H9 (cell line): ENCODE results near the gene GAREM1. TPM values are rescaled to one million over a fixed set of nuclear protein-coding genes. Genes with fewer than 3 reads are reported as not detected.

Source experiments
- DNase-seq: peaks from one replicate; pipeline ENCODE4 v3.0.0-alpha.2; 2017
- H2AFZ ChIP-seq: one replicate; pipeline ENCODE4 v1.6.1; 2013; ENCODE audit warnings: mild to moderate bottlenecking, low read length, control low read depth, moderate library complexity
- H2AK5ac ChIP-seq: 2 replicates; pipeline ENCODE4 v1.6.1; 2013; ENCODE audit warnings: low read length, control low read depth, mixed read lengths; ENCODE audit not compliant: insufficient read length
- H2BK120ac ChIP-seq: one replicate; pipeline ENCODE4 v1.6.1; 2013; ENCODE audit warnings: low read depth, mild to moderate bottlenecking, low read length, control low read depth, inconsistent platforms; ENCODE audit not compliant: poor library complexity, severe bottlenecking
- H2BK12ac ChIP-seq: 2 replicates; pipeline ENCODE4 v1.6.1; 2013; ENCODE audit warnings: low read length, control low read depth, mixed read lengths, low read depth; ENCODE audit not compliant: insufficient read length
- H2BK15ac ChIP-seq: 2 replicates; pipeline ENCODE4 v1.6.1; 2013; ENCODE audit warnings: low read depth, low read length, control low read depth
- H2BK20ac ChIP-seq: one replicate; pipeline ENCODE4 v1.6.1; 2013; ENCODE audit warnings: low read depth, mild to moderate bottlenecking, low read length, control low read depth, inconsistent platforms; ENCODE audit not compliant: poor library complexity, severe bottlenecking
- H2BK5ac ChIP-seq: 2 replicates; pipeline ENCODE4 v1.6.1; 2013; ENCODE audit warnings: low read length, control low read depth, mixed read lengths; ENCODE audit not compliant: insufficient read length
- H3K14ac ChIP-seq: 2 replicates; pipeline ENCODE4 v1.6.1; 2013; ENCODE audit warnings: low read length, control low read depth; ENCODE audit not compliant: insufficient read depth
- H3K18ac ChIP-seq: 2 replicates; pipeline ENCODE4 v1.6.1; 2013; ENCODE audit warnings: low read depth, mild to moderate bottlenecking, mixed read lengths, low read length, control low read depth; ENCODE audit not compliant: insufficient read length
- H3K23ac ChIP-seq: 2 replicates; pipeline ENCODE4 v1.6.1; 2013; ENCODE audit warnings: low read length, control low read depth, mixed read lengths, low read depth; ENCODE audit not compliant: insufficient read length
- H3K23me2 ChIP-seq: 2 replicates; pipeline ENCODE4 v1.6.1; 2013; ENCODE audit warnings: low read depth, mild to moderate bottlenecking, mixed read lengths, low read length, control low read depth; ENCODE audit not compliant: insufficient read length, poor library complexity, severe bottlenecking
- H3K27ac ChIP-seq: 2 replicates; pipeline ENCODE4 v1.5.1; 2013; ENCODE audit warnings: low read length, control low read depth, mixed read lengths, low read depth; ENCODE audit not compliant: insufficient read length
- H3K27me3 ChIP-seq: 2 replicates; pipeline ENCODE4 v1.6.1; 2013; ENCODE audit warnings: low read length, control low read depth, inconsistent platforms; ENCODE audit not compliant: insufficient read depth
- H3K4ac ChIP-seq: 2 replicates; pipeline ENCODE4 v1.6.1; 2013; ENCODE audit warnings: low read depth, mild to moderate bottlenecking, control low read depth, inconsistent platforms, low read length, moderate library complexity
- H3K4me1 ChIP-seq: 2 replicates; pipeline ENCODE4 v1.6.1; 2013; ENCODE audit warnings: low read length, control low read depth, inconsistent platforms; ENCODE audit not compliant: insufficient read depth
- H3K4me2 ChIP-seq: 2 replicates; pipeline ENCODE4 v1.6.1; 2013; ENCODE audit warnings: low read length, control low read depth, mixed read lengths; ENCODE audit not compliant: insufficient read length, insufficient read depth
- H3K56ac ChIP-seq: 2 replicates; pipeline ENCODE4 v1.6.1; 2013; ENCODE audit warnings: low read depth, mild to moderate bottlenecking, mixed read lengths, low read length, control low read depth; ENCODE audit not compliant: insufficient read length
- H3K79me1 ChIP-seq: 2 replicates; pipeline ENCODE4 v1.6.1; 2013; ENCODE audit warnings: low read depth, mild to moderate bottlenecking, moderate library complexity, low read length, control low read depth, inconsistent platforms; ENCODE audit not compliant: insufficient read depth, poor library complexity, severe bottlenecking
- H3K79me2 ChIP-seq: 2 replicates; pipeline ENCODE4 v1.6.1; 2013; ENCODE audit warnings: low read length, control low read depth, inconsistent platforms; ENCODE audit not compliant: insufficient read depth
- H3K9ac ChIP-seq: 2 replicates; pipeline ENCODE4 v1.6.1; 2013; ENCODE audit warnings: low read length, control low read depth, mixed read lengths; ENCODE audit not compliant: insufficient read length; ENCODE audit errors: extremely low read depth
- H3K9me3 ChIP-seq: one replicate; pipeline ENCODE4 v1.6.1; 2013; ENCODE audit warnings: low read depth, low read length, inconsistent platforms; ENCODE audit not compliant: control insufficient read depth
- H3T11ph ChIP-seq: one replicate; pipeline ENCODE4 v1.6.1; 2013; ENCODE audit warnings: mild to moderate bottlenecking, low read length, control low read depth, inconsistent platforms
- H4K20me1 ChIP-seq: one replicate; pipeline ENCODE4 v1.6.1; 2013; ENCODE audit not compliant: control insufficient read depth, insufficient read length, insufficient read depth
- H4K5ac ChIP-seq: 2 replicates; pipeline ENCODE4 v1.6.1; 2013; ENCODE audit warnings: low read depth, mild to moderate bottlenecking, mixed read lengths, low read length, control low read depth; ENCODE audit not compliant: insufficient read length
- H4K8ac ChIP-seq: replicated peaks from 2 replicates; pipeline ENCODE4 v1.6.1; 2013; ENCODE audit warnings: low read length, control low read depth, mixed read lengths, low read depth; ENCODE audit not compliant: insufficient read length
- H4K91ac ChIP-seq: 2 replicates; pipeline ENCODE4 v1.6.1; 2013; ENCODE audit warnings: low read depth, mild to moderate bottlenecking, moderate library complexity, mixed read lengths, low read length, control low read depth; ENCODE audit not compliant: insufficient read length
- H3K27ac Mint-ChIP-seq, 3 experiments: 2 replicates in 2 of 3; 3 replicates in 1 of 3; pipeline ENCODE4 v1.8.0; 2020 to 2021; ENCODE audit warnings: mixed read lengths in 3 of 3, mild to moderate bottlenecking in 1 of 3, moderate library complexity in 1 of 3
- H3K27me3 Mint-ChIP-seq: 2 replicates; pipeline ENCODE4 v1.8.0; 2021; ENCODE audit warnings: low read depth, mild to moderate bottlenecking, moderate library complexity, mixed read lengths
- H3K36me3 Mint-ChIP-seq, 3 experiments: 2 replicates in 2 of 3; 3 replicates in 1 of 3; pipeline ENCODE4 v1.8.0; 2020 to 2021; ENCODE audit warnings: low read depth in 3 of 3, mixed read lengths in 3 of 3; ENCODE audit not compliant: insufficient read depth in 1 of 3
- H3K4me1 Mint-ChIP-seq, 2 experiments: 2 replicates each; pipeline ENCODE4 v1.8.0; 2020; ENCODE audit warnings: mixed read lengths in 2 of 2
- H3K4me3 Mint-ChIP-seq, 2 experiments: 2 replicates in 1 of 2; 3 replicates in 1 of 2; pipeline ENCODE4 v1.8.0; 2020 to 2021; ENCODE audit warnings: mild to moderate bottlenecking in 2 of 2, mixed read lengths in 2 of 2, moderate library complexity in 1 of 2
- H3K9me3 Mint-ChIP-seq, 2 experiments: 2 replicates in 1 of 2; 3 replicates in 1 of 2; pipeline ENCODE4 v1.8.0; 2020; ENCODE audit warnings: mild to moderate bottlenecking in 2 of 2, mixed read lengths in 2 of 2, moderate library complexity in 1 of 2
- WGBS: extraction: QIAGEN DNeasy Blood & Tissue Kit; methylation state at CpG from one replicate; pipeline ENCODE4 v1.1.7; 2013; ENCODE audit warnings: missing lambda C conversion rate, low lambda C conversion rate, mixed read lengths; ENCODE audit not compliant: insufficient read length; ENCODE audit errors: extremely low coverage; 5-methylcytosine and 5-hydroxymethylcytosine counted together
- total RNA-seq: library from RNA; stranded (reverse); gene quantifications from 2 replicates; pipeline ENCODE4 v1.2.1, GENCODE V29; 2021
- TF ChIP-seq, protein P1 (sequence below): fragments of 200-600 bp; sonication (generic); conservative IDR thresholded peaks from 3 replicates; pipeline ENCODE4 v1.8.0; 2021; ENCODE audit warnings: antibody characterized with exemption, mild to moderate bottlenecking

The GAREM1 gene
- total RNA-seq, 1 experiment from 2014 or later, result 4.4 TPM

DNA sequence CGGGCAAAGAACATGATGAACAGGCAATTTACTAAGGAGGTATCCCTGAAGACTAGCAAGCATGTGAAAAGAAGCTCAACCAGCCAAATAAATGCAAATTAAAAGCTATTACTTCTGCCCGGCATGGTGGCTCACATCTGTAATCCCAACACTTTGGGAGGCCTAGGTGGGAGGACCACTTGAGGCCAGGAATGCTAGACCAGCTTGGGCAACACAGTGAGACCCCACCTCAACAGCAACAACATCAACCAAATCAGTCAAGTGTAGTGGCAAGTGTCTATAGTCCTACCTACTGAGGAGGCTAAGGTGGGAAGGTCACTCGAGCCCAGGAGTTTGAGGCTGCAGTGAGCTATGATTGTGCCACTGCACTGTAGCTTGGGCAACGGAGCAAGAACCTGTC lies 141.7 kb downstream of the GAREM1 start:
- H2BK5ac ChIP-seq, result no peak overlapping the region
- peaks cover 3% of the 10 kb centered on the region for H3K23me2 ChIP-seq
- H2BK20ac ChIP-seq, result no peak overlapping the region
- TF ChIP-seq, protein P1, sequence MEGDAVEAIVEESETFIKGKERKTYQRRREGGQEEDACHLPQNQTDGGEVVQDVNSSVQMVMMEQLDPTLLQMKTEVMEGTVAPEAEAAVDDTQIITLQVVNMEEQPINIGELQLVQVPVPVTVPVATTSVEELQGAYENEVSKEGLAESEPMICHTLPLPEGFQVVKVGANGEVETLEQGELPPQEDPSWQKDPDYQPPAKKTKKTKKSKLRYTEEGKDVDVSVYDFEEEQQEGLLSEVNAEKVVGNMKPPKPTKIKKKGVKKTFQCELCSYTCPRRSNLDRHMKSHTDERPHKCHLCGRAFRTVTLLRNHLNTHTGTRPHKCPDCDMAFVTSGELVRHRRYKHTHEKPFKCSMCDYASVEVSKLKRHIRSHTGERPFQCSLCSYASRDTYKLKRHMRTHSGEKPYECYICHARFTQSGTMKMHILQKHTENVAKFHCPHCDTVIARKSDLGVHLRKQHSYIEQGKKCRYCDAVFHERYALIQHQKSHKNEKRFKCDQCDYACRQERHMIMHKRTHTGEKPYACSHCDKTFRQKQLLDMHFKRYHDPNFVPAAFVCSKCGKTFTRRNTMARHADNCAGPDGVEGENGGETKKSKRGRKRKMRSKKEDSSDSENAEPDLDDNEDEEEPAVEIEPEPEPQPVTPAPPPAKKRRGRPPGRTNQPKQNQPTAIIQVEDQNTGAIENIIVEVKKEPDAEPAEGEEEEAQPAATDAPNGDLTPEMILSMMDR, result no peak
- H4K91ac ChIP-seq, result no peak overlapping the region
- no peak overlapping the region for H2BK15ac ChIP-seq
- H3K9me3 ChIP-seq, result no peaks in the 10 kb centered on the region
- Mint-ChIP-seq H3K4me1 (peaks cover 19 to 28% of the 10 kb centered on the region in 2 experiments), H3K9me3 (no peaks in the 10 kb centered on the region), H3K36me3 (no peaks in the 10 kb centered on the region), H3K27me3 (no peaks in the 10 kb centered on the region), H3K4me3 (no peak overlapping the region), H3K27ac (no peak overlapping the region)
- H3K23ac ChIP-seq, result no peak overlapping the region
- no peaks in the 10 kb centered on the region for H3K79me1 ChIP-seq
- H3K9ac ChIP-seq, result no peak overlapping the region
- no peak overlapping the region for H4K8ac ChIP-seq
- no peak overlapping the region for H2AK5ac ChIP-seq
- no peak overlapping the region for H2AFZ ChIP-seq
- no peak overlapping the region for H3K14ac ChIP-seq
- no peak overlapping the region for H3K18ac ChIP-seq
- no CpG with 5 or more reads among the region's 4 CpGs for WGBS
- no peak overlapping the region for H3K56ac ChIP-seq
- no peak overlapping the region for H3K4ac ChIP-seq
- no peaks in the 10 kb centered on the region for H4K20me1 ChIP-seq
- H2BK12ac ChIP-seq, result no peak overlapping the region
- no peaks in the 10 kb centered on the region; the same call in 1 of the 2 replicates for H3K4me1 ChIP-seq
- no peak for DNase-seq
- H3K27ac ChIP-seq, result no peak overlapping the region
- no peaks in the 10 kb centered on the region for H3K27me3 ChIP-seq
- H3K79me2 ChIP-seq, result no peaks in the 10 kb centered on the region
- no peak overlapping the region for H3T11ph ChIP-seq
- no peak overlapping the region for H3K4me2 ChIP-seq
- no peak overlapping the region for H2BK120ac ChIP-seq
- H4K5ac ChIP-seq, result no peak overlapping the region
